ENCODE results near the gene LORICRIN.

Gene LORICRIN, protein sequence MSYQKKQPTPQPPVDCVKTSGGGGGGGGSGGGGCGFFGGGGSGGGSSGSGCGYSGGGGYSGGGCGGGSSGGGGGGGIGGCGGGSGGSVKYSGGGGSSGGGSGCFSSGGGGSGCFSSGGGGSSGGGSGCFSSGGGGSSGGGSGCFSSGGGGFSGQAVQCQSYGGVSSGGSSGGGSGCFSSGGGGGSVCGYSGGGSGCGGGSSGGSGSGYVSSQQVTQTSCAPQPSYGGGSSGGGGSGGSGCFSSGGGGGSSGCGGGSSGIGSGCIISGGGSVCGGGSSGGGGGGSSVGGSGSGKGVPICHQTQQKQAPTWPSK

DNA sequence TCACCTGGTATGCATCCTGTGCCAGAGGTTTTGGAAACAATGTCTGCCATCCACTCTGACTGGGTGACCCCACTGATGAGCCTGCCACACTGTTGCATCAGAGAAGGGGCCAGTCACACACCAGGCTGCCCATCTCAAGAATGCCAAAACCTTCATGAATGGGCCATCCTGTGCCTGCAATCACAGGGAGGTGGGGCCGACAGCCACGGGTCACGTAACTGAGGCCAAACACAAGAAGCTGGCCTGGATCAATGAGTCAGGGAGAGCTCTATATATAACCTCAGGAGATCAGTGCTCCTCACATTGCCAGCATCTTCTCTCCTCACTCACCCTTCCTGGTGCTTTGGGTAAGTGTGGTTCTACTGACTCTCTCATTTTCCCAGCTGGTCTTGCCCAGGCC lies at the start of gene LORICRIN:
TSS of gene LORICRIN (plus strand) at position 301 of the 400 bp plus-strand sequence. CDS start 1,263 bp downstream, outside the sequence.
- TF ChIP-seq, protein P1, sequence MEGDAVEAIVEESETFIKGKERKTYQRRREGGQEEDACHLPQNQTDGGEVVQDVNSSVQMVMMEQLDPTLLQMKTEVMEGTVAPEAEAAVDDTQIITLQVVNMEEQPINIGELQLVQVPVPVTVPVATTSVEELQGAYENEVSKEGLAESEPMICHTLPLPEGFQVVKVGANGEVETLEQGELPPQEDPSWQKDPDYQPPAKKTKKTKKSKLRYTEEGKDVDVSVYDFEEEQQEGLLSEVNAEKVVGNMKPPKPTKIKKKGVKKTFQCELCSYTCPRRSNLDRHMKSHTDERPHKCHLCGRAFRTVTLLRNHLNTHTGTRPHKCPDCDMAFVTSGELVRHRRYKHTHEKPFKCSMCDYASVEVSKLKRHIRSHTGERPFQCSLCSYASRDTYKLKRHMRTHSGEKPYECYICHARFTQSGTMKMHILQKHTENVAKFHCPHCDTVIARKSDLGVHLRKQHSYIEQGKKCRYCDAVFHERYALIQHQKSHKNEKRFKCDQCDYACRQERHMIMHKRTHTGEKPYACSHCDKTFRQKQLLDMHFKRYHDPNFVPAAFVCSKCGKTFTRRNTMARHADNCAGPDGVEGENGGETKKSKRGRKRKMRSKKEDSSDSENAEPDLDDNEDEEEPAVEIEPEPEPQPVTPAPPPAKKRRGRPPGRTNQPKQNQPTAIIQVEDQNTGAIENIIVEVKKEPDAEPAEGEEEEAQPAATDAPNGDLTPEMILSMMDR (IDR thresholded peaks at IDR 0.05; ENCODE audit: extremely low read depth, missing control alignments), result no peak
- DNase-seq (ENCODE audit: low spot score), result no peak

DNA sequence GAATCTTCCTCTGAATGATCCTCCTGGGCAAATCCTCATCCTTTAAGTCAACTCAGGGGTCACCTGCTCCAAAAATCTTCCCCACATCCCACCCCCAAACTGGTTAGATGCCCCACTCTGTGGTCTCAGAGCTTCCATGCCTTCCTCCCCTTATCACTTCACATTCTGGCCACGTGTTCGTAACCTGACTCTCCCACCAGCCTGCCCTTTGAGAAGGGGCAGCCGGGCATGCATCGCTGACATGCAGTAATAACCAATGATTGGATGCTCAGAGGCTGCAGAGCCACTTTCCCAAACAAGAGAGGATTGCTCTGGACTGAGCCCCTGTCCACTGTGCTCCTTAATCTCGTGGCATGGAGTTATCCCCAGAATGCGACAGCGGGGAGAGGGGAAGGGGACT lies 49.3 kb upstream of the LORICRIN start:
- TF ChIP-seq, protein P1 (IDR thresholded peaks at IDR 0.05; ENCODE audit: extremely low read depth, missing control alignments), result no peak
- DNase-seq (ENCODE audit: low spot score), result no peak

DNA sequence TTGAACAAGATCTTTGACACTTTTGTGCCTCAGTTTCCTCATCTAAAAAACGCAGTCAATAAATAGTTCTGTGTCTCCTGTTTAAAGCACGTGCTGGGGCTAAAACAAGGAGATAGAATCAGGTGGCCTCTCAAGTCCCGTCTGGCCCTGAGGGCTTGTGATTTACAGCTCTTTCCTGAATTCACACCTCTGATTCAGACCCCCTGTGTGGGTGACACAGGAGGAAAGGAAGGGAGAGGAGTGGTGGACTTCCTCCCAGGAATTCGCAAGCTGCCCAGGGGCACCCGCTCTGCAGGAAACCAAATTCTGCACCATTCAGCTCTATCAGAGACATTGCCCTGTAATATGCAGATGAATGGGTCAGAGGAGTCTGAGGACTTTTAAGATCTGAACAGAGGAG lies 47.3 kb upstream of the LORICRIN start:
- no peak for DNase-seq (ENCODE audit: low spot score)

DNA sequence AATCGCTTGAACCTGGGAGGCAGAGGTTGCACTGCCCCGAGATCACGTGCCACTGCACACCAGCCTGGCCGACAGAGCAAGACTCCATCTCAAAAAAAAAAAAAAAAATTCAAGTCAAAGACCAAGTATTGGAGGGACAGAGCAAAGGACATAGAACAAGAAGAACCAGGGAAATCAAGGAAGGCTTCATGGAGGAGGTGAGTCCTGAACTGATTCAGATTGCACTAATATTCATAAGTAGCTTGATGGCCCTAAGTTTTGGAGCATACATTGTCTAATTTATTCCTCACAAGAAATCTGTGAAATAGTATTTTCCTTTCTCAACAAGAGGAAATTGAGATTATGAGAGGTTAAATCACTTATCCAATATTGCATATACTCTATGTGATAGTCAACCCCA lies 46.0 kb upstream of the LORICRIN start:
- TF ChIP-seq, protein P1 (IDR thresholded peaks at IDR 0.05; ENCODE audit: extremely low read depth, missing control alignments), result no peak
- DNase-seq (ENCODE audit: low spot score), result no peak

More for the DNA sequence above, 47.3 kb upstream of the LORICRIN start:
- TF ChIP-seq, protein P1 (IDR thresholded peaks at IDR 0.05; ENCODE audit: extremely low read depth, missing control alignments), result no peak

GRCh38 chr1:153217212-153217611 lies 42.3 kb upstream of the LORICRIN start, which contains the start of gene PRR9:
Gene PRR9 (plus strand): TSS chr1:153217584. CDS start chr1:153218145, 561 bp downstream.
- DNase-seq (ENCODE audit: low spot score), result no peak
- TF ChIP-seq, protein P1 (IDR thresholded peaks at IDR 0.05; ENCODE audit: extremely low read depth, missing control alignments), result no peak

- TF ChIP-seq, protein P1 (IDR thresholded peaks at IDR 0.05; ENCODE audit: extremely low read depth, missing control alignments), result no peak
- DNase-seq (ENCODE audit: low spot score), result no peak
Measured at GRCh38 chr1:153217744-153218416, 41.6 kb upstream of the LORICRIN start.

GRCh38 chr1:153220606-153221303 lies 38.7 kb upstream of the LORICRIN start:
- no peak for DNase-seq (ENCODE audit: low spot score)
- TF ChIP-seq, protein P1 (IDR thresholded peaks at IDR 0.05; ENCODE audit: extremely low read depth, missing control alignments), result no peak

Measured in GM20000 (cell line).